Duodenal mucosa (tissue), 2 donors: Measurements from ENCODE around the gene CIB4.

ENCODE experiments used
- H3K27ac ChIP-seq: one replicate; pipeline ENCODE4 v1.7.0; 2013; ENCODE audit warnings: low read depth, low read length
- H3K27me3 ChIP-seq, 2 donors: one replicate each; pipeline ENCODE4 v1.7.0; 2013; ENCODE audit warnings: low read length in 2 of 2, control low read depth in 1 of 2; ENCODE audit not compliant: insufficient read depth in 2 of 2, control insufficient read depth in 1 of 2
- H3K36me3 ChIP-seq, 2 donors: one replicate each; pipeline ENCODE4 v1.7.0; 2013; ENCODE audit warnings: low read length in 2 of 2, control low read depth in 1 of 2; ENCODE audit not compliant: insufficient read depth in 2 of 2, control insufficient read depth in 1 of 2
- H3K4me1 ChIP-seq, 2 donors: one replicate each; pipeline ENCODE4 v1.7.0; 2013; ENCODE audit warnings: low read length in 2 of 2, control low read depth in 1 of 2; ENCODE audit not compliant: insufficient read depth in 2 of 2, control insufficient read depth in 1 of 2
- H3K4me3 ChIP-seq, 2 donors: one replicate each; pipeline ENCODE4 v1.7.0; 2013; ENCODE audit warnings: low read length in 2 of 2, low read depth in 1 of 2
- H3K9ac ChIP-seq, 2 donors: one replicate each; pipeline ENCODE4 v1.7.0; 2013; ENCODE audit warnings: low read length in 2 of 2, low read depth in 1 of 2
- H3K9me3 ChIP-seq, 2 donors: one replicate each; pipeline ENCODE4 v1.7.0; 2013; ENCODE audit warnings: low read length in 2 of 2, control low read depth in 1 of 2; ENCODE audit not compliant: control insufficient read depth in 1 of 2

CIB4 gene

GRCh38 chr2:26609205-26609631 lies 31.9 kb downstream of the CIB4 start:
- Histone ChIP-seq H3K9ac (no peak overlapping the region), H3K27ac (no peak overlapping the region), H3K9me3 (no peaks in the 10 kb centered on the region), H3K27me3 (no peaks in the 10 kb centered on the region), H3K4me3 (no peak overlapping the region), H3K4me1 (peaks cover 47 to 60% of the 10 kb centered on the region in 2 donors), H3K36me3 (no peaks in the 10 kb centered on the region)

DNA sequence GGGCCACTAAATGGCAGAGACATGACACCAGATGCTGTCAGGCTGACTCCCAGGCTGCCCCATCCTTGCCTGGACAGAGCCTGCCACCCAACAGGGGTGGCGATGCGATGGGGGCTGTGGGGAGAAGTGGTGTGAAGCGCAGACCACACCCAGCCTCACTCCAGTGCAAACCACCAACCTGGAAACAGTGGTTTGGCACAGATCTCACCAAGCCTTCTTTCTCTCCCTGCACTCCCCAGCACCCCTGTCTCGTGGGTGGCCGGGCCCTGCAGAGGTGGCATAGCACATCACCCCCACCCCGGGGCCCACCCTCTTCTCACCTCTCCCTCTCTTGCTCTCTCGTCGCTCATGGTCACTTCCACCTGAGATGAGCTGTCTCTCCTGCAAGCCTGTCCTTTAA lies 32.6 kb downstream of the CIB4 start:
- H3K4me1 ChIP-seq, result peaks cover 44 to 60% of the 10 kb centered on the region in 2 donors
- H3K4me3 ChIP-seq, result no peak overlapping the region
- no peaks in the 10 kb centered on the region for H3K9me3 ChIP-seq
- H3K27me3 ChIP-seq, result no peaks in the 10 kb centered on the region
- no peak overlapping the region for H3K27ac ChIP-seq
- H3K36me3 ChIP-seq, result no peaks in the 10 kb centered on the region
- no peak overlapping the region for H3K9ac ChIP-seq

GRCh38 chr2:26607698-26608097 lies 33.5 kb downstream of the CIB4 start:
- no peaks in the 10 kb centered on the region for H3K9me3 ChIP-seq
- no peak overlapping the region for H3K27ac ChIP-seq
- peaks cover 42 to 58% of the 10 kb centered on the region in 2 donors for H3K4me1 ChIP-seq
- H3K36me3 ChIP-seq, result no peaks in the 10 kb centered on the region
- H3K27me3 ChIP-seq, result no peaks in the 10 kb centered on the region
- H3K9ac ChIP-seq, result no peak overlapping the region
- H3K4me3 ChIP-seq, result no peak overlapping the region

DNA sequence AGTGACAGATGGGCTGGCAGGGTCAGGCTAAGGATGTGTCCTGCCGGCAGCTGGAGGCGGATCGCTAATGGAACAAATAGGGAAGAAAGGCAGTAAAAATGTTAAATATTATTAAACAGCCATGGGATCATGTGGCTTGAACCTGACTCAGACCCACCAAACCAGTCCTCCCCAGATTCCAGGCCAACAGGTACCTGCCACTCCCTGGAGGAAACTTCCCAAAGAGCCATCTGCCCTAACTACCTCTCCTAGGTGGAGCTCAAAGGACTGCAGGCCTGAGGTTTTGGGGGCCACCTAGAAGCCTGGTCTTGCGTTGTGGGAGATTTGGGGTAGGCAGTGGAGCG lies 34.3 kb downstream of the CIB4 start:
- H3K27me3 ChIP-seq, result no peaks in the 10 kb centered on the region
- H3K9ac ChIP-seq, result peak overlapping the region in 1 of 2 donors; percentile 8
- no peaks in the 10 kb centered on the region for H3K36me3 ChIP-seq
- H3K4me3 ChIP-seq, result no peak overlapping the region
- H3K27ac ChIP-seq, result no peak overlapping the region
- peaks cover 34 to 50% of the 10 kb centered on the region in 2 donors for H3K4me1 ChIP-seq
- H3K9me3 ChIP-seq, result no peaks in the 10 kb centered on the region

GRCh38 chr2:26605999-26606846 lies 34.9 kb downstream of the CIB4 start:
- H3K9ac ChIP-seq, result peak overlapping the region in 1 of 2 donors; percentile 8
- H3K27ac ChIP-seq, result no peak overlapping the region
- H3K4me1 ChIP-seq, result peaks cover 32 to 49% of the 10 kb centered on the region in 2 donors
- no peaks in the 10 kb centered on the region for H3K9me3 ChIP-seq
- no peaks in the 10 kb centered on the region for H3K27me3 ChIP-seq
- no peaks in the 10 kb centered on the region for H3K36me3 ChIP-seq
- H3K4me3 ChIP-seq, result no peak overlapping the region

- H3K4me1 ChIP-seq, result peaks cover 24 to 41% of the 10 kb centered on the region in 2 donors
- no peak overlapping the region for H3K9ac ChIP-seq
- no peaks in the 10 kb centered on the region for H3K27me3 ChIP-seq
- no peak overlapping the region for H3K27ac ChIP-seq
- no peaks in the 10 kb centered on the region for H3K36me3 ChIP-seq
- H3K4me3 ChIP-seq, result no peak overlapping the region
- no peaks in the 10 kb centered on the region for H3K9me3 ChIP-seq
Observed at GRCh38 chr2:26605195-26605998, 35.8 kb downstream of the CIB4 start.

GRCh38 chr2:26602575-26602974 lies 38.6 kb downstream of the CIB4 start:
- Histone ChIP-seq H3K27ac (no peak overlapping the region), H3K9me3 (no peaks in the 10 kb centered on the region), H3K27me3 (no peaks in the 10 kb centered on the region), H3K9ac (no peak overlapping the region), H3K36me3 (no peaks in the 10 kb centered on the region), H3K4me1 (peaks cover 11 to 23% of the 10 kb centered on the region in 2 donors), H3K4me3 (no peak overlapping the region)

- no peaks in the 10 kb centered on the region for H3K36me3 ChIP-seq
- no peaks in the 10 kb centered on the region for H3K4me1 ChIP-seq
- H3K27ac ChIP-seq, result no peak overlapping the region
- no peaks in the 10 kb centered on the region for H3K9me3 ChIP-seq
- H3K27me3 ChIP-seq, result peaks cover 8 to 10% of the 10 kb centered on the region in 2 donors
- no peak overlapping the region for H3K4me3 ChIP-seq
- no peak overlapping the region for H3K9ac ChIP-seq
Observed at GRCh38 chr2:26599387-26599786, 41.8 kb downstream of the CIB4 start.

DNA sequence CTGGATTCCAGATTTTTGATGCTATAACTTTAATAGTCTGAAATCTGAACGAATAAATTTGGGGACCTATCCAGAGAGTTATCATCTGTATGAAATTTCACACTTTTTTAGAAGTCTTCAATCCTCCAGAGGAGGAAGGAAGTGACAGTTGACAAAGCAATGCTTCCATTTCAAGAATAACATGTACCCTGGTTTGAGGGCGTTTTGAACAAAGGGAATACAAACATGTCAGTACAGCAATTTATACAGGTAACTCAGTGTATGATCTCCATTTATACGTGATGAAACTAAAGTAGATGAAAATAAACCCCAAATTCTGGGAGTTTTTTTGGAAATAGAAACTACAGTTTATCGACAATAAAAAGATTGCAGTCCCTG lies 42.2 kb downstream of the CIB4 start:
- Histone ChIP-seq H3K27me3 (peaks cover 10% of the 10 kb centered on the region in 2 donors), H3K9ac (no peak overlapping the region), H3K4me3 (no peak overlapping the region), H3K9me3 (no peaks in the 10 kb centered on the region), H3K27ac (no peak overlapping the region), H3K4me1 (no peaks in the 10 kb centered on the region), H3K36me3 (no peaks in the 10 kb centered on the region)

DNA sequence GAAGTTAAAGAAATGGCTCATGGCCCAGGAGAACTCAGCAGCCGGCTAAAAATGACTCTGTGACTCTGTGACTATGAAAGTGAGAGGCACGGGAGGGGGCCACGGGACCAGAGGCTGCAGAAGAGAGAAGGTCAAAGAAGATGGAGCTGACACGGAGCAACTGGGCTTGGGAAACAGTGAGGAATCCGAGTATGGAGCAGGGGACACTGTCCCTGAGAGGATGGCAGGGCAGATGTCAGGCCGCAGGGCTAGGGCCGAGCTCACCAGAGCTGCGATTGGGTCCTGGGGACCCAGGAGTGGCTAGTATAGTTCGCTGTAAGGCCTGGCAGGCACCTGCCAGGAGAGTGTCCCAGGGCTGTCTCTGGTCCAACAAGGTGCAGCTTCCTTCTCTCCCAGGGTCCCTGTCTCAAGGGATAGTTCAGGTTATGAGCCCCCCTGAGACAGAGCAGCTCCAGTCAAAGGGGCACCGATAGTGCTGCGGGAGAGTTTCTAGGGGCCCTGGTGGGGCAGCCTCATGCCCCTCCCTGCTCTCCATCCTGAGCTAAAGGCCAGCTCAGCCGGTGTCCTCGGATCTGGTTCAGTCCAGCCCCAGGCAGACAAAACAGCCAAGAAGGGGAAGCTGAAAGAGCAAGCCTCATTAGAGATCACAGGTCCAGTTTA lies 42.7 kb downstream of the CIB4 start:
- Histone ChIP-seq H3K36me3 (no peaks in the 10 kb centered on the region), H3K9ac (no peak overlapping the region), H3K4me1 (no peaks in the 10 kb centered on the region), H3K4me3 (no peak overlapping the region), H3K27ac (no peak overlapping the region), H3K9me3 (no peaks in the 10 kb centered on the region), H3K27me3 (peaks cover 10 to 14% of the 10 kb centered on the region in 2 donors)
